OCI-LY3 (cell line): ENCODE data around the gene CAAP1.

Experiments used
- EZH2phosphoT487 ChIP-seq: fragments of 200-600 bp; shearing (Covaris generic); IDR thresholded peaks from 2 replicates; pipeline ENCODE4 v1.6.1; 2018; ENCODE audit warnings: antibody characterized with exemption, mixed run types, low read depth
- TF ChIP-seq, protein P1 (sequence below): fragments of 200-600, 300-600 bp; sonication (generic); IDR thresholded peaks from 2 replicates; pipeline ENCODE4 v1.5.1; 2014; ENCODE audit warnings: antibody characterized with exemption, low read length, low read depth

DNA sequence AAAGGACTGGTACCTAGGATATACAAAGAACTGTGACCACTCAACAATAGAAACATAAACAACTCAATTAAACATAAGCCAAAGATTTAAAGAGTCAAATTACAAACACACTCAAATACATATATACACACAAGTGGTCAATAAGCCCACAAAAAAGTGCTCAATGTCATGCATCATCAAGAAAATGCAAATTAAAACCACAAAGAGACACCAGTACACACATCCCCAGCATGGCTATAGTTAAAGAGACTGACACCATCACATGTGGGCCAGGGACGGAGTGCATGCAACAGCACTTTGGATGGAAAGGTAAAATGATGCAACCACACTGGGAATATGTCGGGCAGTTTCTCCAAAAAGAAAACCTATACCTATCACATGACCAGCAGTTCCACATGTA, 89.7 kb downstream of the CAAP1 start:
- TF ChIP-seq, protein P1, sequence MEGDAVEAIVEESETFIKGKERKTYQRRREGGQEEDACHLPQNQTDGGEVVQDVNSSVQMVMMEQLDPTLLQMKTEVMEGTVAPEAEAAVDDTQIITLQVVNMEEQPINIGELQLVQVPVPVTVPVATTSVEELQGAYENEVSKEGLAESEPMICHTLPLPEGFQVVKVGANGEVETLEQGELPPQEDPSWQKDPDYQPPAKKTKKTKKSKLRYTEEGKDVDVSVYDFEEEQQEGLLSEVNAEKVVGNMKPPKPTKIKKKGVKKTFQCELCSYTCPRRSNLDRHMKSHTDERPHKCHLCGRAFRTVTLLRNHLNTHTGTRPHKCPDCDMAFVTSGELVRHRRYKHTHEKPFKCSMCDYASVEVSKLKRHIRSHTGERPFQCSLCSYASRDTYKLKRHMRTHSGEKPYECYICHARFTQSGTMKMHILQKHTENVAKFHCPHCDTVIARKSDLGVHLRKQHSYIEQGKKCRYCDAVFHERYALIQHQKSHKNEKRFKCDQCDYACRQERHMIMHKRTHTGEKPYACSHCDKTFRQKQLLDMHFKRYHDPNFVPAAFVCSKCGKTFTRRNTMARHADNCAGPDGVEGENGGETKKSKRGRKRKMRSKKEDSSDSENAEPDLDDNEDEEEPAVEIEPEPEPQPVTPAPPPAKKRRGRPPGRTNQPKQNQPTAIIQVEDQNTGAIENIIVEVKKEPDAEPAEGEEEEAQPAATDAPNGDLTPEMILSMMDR: no peak
- TF ChIP-seq EZH2phosphoT487: no peak
